Panc1 (cell line): Measurements from ENCODE around the gene WBP2NL. TPM values are rescaled to one million over a fixed set of nuclear protein-coding genes. Genes with fewer than 3 reads are reported as not detected.
"Not testable (repeated sequence)": the region's sequence is repeated elsewhere in the genome, so short reads cannot be mapped to it uniquely, and the experiment has no call there.

Experiments used
- ATAC-seq: fragments of 200-7000 bp; cut with Tn5 transposase; 2 replicates; pipeline ENCODE4 v1.9.1; 2020; ENCODE audit warnings: mild to moderate bottlenecking, moderate library complexity
- BruUV-seq: library from RNA; stranded (reverse); fragments of 400-500 nt; replicated peaks from 2 replicates; lab custom pipeline; 2021; lab: Mats Ljungman, UMichigan
- CTCF ChIA-PET: fragments of 300-600 bp; sonication (Branson Sonifier 250); formaldehyde crosslinking; loops from one replicate; lab custom pipeline; 2022; ENCODE audit warnings: antibody characterized with exemption; lab: Charles Lee
- POLR2A ChIA-PET: fragments of 300-600 bp; sonication (Branson Sonifier 250); formaldehyde crosslinking; loops from one replicate; lab custom pipeline; 2022; ENCODE audit warnings: antibody characterized with exemption; lab: Charles Lee
- DNase-seq: peaks from one replicate; pipeline ENCODE4 v3.0.0-alpha.2; 2010; ENCODE audit warnings: low read depth, low spot score
- H3K27ac ChIP-seq: 2 replicates; pipeline ENCODE4 v1.5.1; 2011; ENCODE audit warnings: mild to moderate bottlenecking, low read length, inconsistent platforms
- H3K27me3 ChIP-seq: fragments of 200-500 bp; sonication (Bioruptor generic); 2 replicates; pipeline ENCODE4 v1.6.0; 2014; ENCODE audit warnings: low read length, inconsistent platforms; ENCODE audit not compliant: control insufficient read depth, insufficient read depth
- H3K36me3 ChIP-seq: fragments of 200-500 bp; sonication (Bioruptor generic); 2 replicates; pipeline ENCODE4 v1.5.1; 2014; ENCODE audit warnings: inconsistent platforms, mild to moderate bottlenecking, low read length, moderate library complexity; ENCODE audit not compliant: control insufficient read depth, insufficient read depth
- H3K4me1 ChIP-seq: 2 replicates; pipeline ENCODE4 v1.5.1; 2011; ENCODE audit warnings: inconsistent platforms, mild to moderate bottlenecking, low read length, moderate library complexity; ENCODE audit not compliant: control insufficient read depth, insufficient read depth
- H3K4me3 ChIP-seq, 2 experiments: 2 replicates each; pipeline ENCODE4 v1.5.1; 2011 to 2012; ENCODE audit warnings: low read depth in 2 of 2, low read length in 2 of 2, mild to moderate bottlenecking in 2 of 2, inconsistent platforms in 1 of 2, moderate library complexity in 1 of 2
- H3K9me3 ChIP-seq: fragments of 200-500 bp; sonication (Bioruptor generic); 2 replicates; pipeline ENCODE4 v1.5.1; 2014; ENCODE audit warnings: low read depth, mild to moderate bottlenecking, inconsistent platforms, low read length, moderate library complexity; ENCODE audit not compliant: control insufficient read depth, insufficient read depth
- POLR2AphosphoS5 ChIP-seq: IDR thresholded peaks from 2 replicates; pipeline ENCODE4 v1.6.1; 2012; ENCODE audit warnings: mild to moderate bottlenecking, low read depth, low read length, moderate library complexity
- SIN3A ChIP-seq: IDR thresholded peaks from 2 replicates; pipeline ENCODE4 v1.6.1; 2012; ENCODE audit warnings: low read depth, mild to moderate bottlenecking, low read length, moderate library complexity, borderline replicate concordance; ENCODE audit not compliant: insufficient read depth
- TCF7L2 ChIP-seq: IDR thresholded peaks from 2 replicates; pipeline ENCODE4 v1.6.1; 2011; ENCODE audit warnings: mild to moderate bottlenecking, low read depth, low read length, inconsistent platforms
- in situ Hi-C: cut with HindIII; loops from 2 replicates; pipeline ENCODE4 v1.10.0; 2016; ENCODE audit warnings: low sequenced_read_pairs, low pct_unique_long_range_greater_than_20kb
- intact Hi-C: fragments of 100-400 bp; cut with micrococcal nuclease; formaldehyde crosslinking; loops from one replicate; pipeline ENCODE4 v1.10.0; 2022; ENCODE audit not compliant: unreplicated experiment
- total RNA-seq: library from RNA; stranded (reverse); gene quantifications from one replicate; pipeline ENCODE4 v1.2.1, GENCODE V29; 2021; ENCODE audit not compliant: unreplicated experiment
- TF ChIP-seq, protein P1 (sequence below): fragments of 450-650 bp; IDR thresholded peaks from 2 replicates; pipeline ENCODE4 v1.5.1; 2017; ENCODE audit warnings: mild to moderate bottlenecking
- TF ChIP-seq, protein P2 (sequence below), 2 experiments: IDR thresholded peaks; 2 replicates each; pipeline ENCODE4 v1.6.1; 2011 to 2012; ENCODE audit warnings: low read depth in 2 of 2, control low read depth in 1 of 2, low read length in 1 of 2, mild to moderate bottlenecking in 1 of 2, moderate library complexity in 1 of 2; ENCODE audit not compliant: insufficient read depth in 1 of 2

Gene WBP2NL
- total RNA-seq, 1 experiment from 2014 or later = 0.44 TPM

DNA sequence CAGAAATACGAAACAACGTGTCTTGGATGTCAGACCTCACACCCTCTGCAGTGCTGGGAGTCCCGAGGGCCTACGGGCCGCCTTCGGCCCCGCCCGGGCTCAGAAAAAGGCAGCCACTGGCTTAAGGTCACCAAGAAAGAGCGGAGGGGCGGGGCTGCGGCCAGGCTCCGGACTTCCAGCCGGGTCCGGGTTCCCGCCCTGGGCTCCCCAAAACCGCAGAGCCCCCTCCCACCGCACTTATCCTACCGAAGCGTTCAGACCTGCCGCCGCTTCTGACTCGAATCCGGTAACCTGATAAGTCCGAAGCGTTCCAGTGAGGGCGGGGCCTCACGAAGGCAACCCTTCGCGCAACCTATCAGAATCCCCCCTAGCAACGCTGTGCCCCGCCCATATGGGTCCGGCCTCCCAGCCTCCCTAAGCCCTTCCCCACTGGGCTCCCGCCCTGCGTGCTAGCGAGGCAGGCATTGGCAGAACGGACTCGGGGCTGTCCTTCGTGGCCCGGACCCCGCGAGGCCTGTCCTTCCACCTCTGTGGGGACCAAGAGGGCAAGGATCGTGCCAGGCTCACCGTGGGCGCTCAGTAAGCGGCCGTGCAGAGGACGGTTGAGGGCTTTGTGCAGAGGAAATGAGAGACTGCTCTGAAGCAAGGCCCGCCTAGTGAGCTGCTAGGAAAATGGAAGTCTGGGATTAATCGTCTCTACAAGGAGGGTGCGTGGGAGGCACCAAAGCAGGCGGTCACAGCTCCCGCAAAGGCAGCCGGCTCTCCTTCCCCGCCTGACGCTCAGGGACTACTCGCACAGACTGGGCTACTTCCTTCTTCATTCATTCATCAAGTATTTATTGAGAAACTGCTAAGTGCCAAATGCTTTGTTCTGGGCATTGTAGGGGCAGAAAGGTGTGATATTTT lies 72.2 kb downstream of the WBP2NL start, which contains the start of gene NAGA:
Gene NAGA, minus strand, starts transcription at position 296 of the 906 bp plus-strand sequence. CDS start 515 bp downstream, outside the sequence.
- CTCF ChIA-PET = no interaction called here
- Histone ChIP-seq H3K27me3 (no peaks in the 10 kb centered on the region), H3K36me3 (no peaks in the 10 kb centered on the region), H3K9me3 (no peaks in the 10 kb centered on the region), H3K4me3 (peak within 1 kb of the TSS; percentile 59 to 78), H3K27ac (peak within 1 kb of the TSS; percentile 77), H3K4me1 (no peaks in the 10 kb centered on the region)
- BruUV-seq = no TSS peak
- TF ChIP-seq POLR2AphosphoS5 (peak; percentile 58), SIN3A (0 out of 2 replicates have a peak, but pooled peaks have one; percentile 62)
- TF ChIP-seq, protein P1, sequence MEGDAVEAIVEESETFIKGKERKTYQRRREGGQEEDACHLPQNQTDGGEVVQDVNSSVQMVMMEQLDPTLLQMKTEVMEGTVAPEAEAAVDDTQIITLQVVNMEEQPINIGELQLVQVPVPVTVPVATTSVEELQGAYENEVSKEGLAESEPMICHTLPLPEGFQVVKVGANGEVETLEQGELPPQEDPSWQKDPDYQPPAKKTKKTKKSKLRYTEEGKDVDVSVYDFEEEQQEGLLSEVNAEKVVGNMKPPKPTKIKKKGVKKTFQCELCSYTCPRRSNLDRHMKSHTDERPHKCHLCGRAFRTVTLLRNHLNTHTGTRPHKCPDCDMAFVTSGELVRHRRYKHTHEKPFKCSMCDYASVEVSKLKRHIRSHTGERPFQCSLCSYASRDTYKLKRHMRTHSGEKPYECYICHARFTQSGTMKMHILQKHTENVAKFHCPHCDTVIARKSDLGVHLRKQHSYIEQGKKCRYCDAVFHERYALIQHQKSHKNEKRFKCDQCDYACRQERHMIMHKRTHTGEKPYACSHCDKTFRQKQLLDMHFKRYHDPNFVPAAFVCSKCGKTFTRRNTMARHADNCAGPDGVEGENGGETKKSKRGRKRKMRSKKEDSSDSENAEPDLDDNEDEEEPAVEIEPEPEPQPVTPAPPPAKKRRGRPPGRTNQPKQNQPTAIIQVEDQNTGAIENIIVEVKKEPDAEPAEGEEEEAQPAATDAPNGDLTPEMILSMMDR = no peak
- DNase-seq = no peak
- peak; percentile 98 for ATAC-seq
- intact Hi-C loops (loop anchor here (5.0 kb wide), 1 partner anchor 103 kb away; the partner anchor contains the start of gene SEPTIN3), in situ Hi-C loops (no loop called here)
- POLR2A ChIA-PET = no interaction called here

DNA sequence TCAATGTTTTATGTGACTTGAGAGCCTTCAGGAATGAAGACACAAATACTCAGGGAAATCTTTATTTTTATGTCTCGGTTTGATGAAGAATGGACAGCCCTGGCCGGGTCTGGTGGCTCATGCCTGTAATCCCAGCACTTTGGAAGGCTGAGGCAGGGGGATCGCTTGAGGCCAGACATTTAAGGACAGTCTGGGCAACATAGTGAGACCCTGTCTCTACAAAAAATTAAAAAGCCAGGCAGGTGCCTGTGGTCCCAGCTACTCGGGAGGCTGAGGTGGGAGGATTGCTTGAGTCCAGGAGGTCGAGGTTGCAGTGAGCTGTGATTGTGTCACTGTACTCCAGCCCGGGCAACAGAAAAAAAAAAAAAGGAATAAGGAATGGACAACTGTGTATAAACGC lies 72.9 kb downstream of the WBP2NL start:
- CTCF ChIA-PET, ATAC-seq, POLR2A ChIA-PET, H3K27me3 ChIP-seq, in situ Hi-C loops, BruUV-seq, H3K9me3 ChIP-seq, H3K4me1 ChIP-seq, H3K36me3 ChIP-seq, DNase-seq: not testable (repeated sequence)
- Histone ChIP-seq H3K4me3 (peak overlapping the region; percentile 59 to 78; a peak in 3 of 4 replicates), H3K27ac (peak overlapping the region; percentile 77)
- intact Hi-C loops = loop anchor here (5.0 kb wide), 1 partner anchor 104 kb away; the partner anchor contains the start of gene SEPTIN3

DNA sequence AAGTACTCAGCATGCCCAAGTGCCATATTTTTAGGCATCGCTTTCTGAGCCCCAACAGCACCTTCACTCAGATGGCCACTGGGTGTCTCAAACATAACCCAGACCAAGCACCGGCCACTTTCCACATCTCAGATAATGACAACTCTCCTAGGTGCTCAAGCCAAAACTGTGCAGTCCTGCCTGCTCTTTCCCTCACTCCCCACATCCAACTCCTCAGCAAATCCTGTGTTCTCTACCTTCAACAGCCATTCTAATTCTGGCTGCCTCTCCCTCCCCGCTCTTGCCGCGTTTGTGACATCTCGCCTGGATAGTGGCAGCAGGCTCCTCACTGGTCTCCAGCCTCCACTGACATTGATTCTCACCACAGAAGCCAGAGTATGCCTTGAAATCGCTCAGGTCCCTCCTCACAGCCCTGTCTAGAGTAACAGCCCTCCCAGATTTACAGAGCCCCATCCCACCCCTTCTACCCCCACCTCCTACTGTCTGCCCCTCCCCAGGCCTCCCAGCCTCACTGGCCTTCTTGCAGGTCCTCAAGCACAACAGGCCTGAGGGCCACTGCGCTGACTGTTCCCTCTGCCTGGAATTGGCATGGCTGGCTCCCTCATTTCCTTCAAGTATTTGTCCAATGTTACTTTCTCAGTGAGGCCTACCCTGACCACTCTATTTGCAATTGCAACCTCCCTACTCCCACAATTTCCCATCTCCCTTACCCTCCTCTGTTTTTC lies 74.2 kb downstream of the WBP2NL start:
- intact Hi-C loops = loop anchor here (5.0 kb wide), 1 partner anchor 105 kb away; the partner anchor contains the start of gene SEPTIN3
- ChIA-PET POLR2A (no interaction called here), CTCF (no interaction called here)
- in situ Hi-C loops = no loop called here
- Histone ChIP-seq H3K27ac (no peak overlapping the region), H3K4me1 (no peaks in the 10 kb centered on the region), H3K9me3 (no peaks in the 10 kb centered on the region), H3K27me3 (no peaks in the 10 kb centered on the region), H3K36me3 (no peaks in the 10 kb centered on the region), H3K4me3 (no peak overlapping the region)
- no peak for TF ChIP-seq SIN3A
- TF ChIP-seq, protein P1 = no peak
- TF ChIP-seq TCF7L2 = no peak
- TF ChIP-seq, protein P2, sequence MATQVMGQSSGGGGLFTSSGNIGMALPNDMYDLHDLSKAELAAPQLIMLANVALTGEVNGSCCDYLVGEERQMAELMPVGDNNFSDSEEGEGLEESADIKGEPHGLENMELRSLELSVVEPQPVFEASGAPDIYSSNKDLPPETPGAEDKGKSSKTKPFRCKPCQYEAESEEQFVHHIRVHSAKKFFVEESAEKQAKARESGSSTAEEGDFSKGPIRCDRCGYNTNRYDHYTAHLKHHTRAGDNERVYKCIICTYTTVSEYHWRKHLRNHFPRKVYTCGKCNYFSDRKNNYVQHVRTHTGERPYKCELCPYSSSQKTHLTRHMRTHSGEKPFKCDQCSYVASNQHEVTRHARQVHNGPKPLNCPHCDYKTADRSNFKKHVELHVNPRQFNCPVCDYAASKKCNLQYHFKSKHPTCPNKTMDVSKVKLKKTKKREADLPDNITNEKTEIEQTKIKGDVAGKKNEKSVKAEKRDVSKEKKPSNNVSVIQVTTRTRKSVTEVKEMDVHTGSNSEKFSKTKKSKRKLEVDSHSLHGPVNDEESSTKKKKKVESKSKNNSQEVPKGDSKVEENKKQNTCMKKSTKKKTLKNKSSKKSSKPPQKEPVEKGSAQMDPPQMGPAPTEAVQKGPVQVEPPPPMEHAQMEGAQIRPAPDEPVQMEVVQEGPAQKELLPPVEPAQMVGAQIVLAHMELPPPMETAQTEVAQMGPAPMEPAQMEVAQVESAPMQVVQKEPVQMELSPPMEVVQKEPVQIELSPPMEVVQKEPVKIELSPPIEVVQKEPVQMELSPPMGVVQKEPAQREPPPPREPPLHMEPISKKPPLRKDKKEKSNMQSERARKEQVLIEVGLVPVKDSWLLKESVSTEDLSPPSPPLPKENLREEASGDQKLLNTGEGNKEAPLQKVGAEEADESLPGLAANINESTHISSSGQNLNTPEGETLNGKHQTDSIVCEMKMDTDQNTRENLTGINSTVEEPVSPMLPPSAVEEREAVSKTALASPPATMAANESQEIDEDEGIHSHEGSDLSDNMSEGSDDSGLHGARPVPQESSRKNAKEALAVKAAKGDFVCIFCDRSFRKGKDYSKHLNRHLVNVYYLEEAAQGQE (IDR thresholded peaks at IDR 0.05; ENCODE audit: insufficient read depth in 1 of 2, low read depth in 2 of 2, low read length in 1 of 2) = no peak
- no peak for TF ChIP-seq POLR2AphosphoS5
- DNase-seq (no peak), ATAC-seq (no peak)
- BruUV-seq = no TSS peak
